NCI-H2196 (cell line): ENCODE measurements around the gene ABL1.
"Not testable (repeated sequence)": the region's sequence is repeated elsewhere in the genome, so short reads cannot be mapped to it uniquely, and the experiment has no call there.

Experiments
- DNase-seq: peaks from one replicate; lab custom pipeline; 2025; ENCODE audit not compliant: unreplicated experiment; lab: John Stamatoyannopoulos, UW

The ABL1 gene

DNA sequence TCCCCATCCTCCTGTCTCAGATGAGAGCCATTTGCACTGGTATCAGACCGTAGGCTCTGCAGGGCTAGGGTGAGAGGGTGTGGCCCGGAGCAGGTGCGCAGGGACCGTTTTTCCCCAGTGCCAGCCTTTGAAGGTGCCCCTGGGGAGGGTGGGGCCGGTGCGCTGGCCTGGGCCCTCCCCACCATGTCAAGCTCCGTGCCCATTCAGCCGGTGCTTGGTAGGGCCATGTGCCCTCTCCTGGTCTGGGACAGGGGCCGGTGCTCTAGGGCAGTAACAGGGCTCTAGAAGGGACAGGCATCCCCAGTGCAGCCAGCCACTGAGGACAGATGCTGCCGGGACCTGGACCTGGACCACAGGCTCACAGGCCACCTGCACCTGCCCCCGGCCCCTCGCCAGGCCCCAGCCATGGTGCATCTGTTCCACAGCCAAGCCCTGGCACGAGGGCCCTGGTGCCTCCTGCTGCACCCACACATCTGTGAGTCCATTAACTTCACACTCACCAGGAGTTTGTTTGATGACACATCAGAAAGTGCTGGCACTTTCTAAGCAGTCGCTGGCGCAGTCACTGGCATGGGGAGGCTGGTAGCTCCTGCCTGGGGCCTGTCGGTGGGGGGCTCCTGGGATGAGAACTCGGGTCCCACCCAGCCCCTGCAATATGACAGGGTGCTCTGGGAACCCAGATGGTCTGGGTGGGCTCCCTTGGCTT is 66.6 kb downstream of the ABL1 start:
- no peak for DNase-seq

DNA sequence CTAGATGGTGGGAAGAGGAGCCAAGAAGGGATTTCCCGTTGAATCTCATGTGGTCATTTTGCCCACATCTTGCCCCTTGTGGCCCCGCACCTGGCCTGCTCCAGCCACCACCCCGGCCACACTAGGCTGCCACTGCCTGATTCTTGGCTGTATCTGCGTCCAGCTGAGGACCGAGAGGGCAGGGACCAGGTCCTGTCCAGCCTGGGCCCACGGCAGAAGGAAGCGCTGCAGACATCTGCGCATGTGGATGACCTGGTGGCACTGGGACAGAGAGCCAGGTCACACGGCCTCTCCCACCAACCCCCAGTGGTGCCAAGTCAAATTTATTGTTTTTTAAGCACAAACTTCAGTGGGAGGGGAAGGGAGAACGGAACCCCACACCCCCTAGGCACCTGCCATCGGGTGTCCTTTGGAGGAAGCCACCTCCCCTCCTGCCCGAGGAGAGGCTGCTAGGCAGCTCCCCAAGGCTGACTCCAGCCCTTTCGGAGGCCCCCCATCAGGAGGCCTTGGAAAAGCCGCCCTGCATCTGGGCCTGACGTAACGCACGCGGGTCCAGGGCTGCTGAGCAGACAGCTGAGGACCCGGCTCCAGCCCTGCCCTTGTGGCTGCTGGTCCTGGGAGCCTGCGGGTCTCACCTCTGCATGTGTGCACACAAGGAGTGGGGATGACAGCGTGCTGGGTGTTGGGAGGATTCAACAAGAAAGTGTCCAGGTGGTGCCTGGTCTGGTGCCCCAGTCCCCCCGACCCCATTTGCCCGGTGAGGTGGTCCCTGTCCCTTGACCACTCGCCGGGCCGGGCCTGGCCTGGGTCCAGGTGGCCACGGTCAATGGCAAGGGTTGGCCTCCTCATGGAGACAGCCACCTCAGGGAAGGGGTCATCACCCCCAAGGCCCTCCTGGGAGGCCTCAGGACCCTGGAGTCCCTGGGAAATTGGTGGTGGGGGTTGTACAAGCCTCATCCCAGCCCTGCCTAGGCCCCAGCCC is 67.4 kb downstream of the ABL1 start:
- DNase-seq: no peak

DNA sequence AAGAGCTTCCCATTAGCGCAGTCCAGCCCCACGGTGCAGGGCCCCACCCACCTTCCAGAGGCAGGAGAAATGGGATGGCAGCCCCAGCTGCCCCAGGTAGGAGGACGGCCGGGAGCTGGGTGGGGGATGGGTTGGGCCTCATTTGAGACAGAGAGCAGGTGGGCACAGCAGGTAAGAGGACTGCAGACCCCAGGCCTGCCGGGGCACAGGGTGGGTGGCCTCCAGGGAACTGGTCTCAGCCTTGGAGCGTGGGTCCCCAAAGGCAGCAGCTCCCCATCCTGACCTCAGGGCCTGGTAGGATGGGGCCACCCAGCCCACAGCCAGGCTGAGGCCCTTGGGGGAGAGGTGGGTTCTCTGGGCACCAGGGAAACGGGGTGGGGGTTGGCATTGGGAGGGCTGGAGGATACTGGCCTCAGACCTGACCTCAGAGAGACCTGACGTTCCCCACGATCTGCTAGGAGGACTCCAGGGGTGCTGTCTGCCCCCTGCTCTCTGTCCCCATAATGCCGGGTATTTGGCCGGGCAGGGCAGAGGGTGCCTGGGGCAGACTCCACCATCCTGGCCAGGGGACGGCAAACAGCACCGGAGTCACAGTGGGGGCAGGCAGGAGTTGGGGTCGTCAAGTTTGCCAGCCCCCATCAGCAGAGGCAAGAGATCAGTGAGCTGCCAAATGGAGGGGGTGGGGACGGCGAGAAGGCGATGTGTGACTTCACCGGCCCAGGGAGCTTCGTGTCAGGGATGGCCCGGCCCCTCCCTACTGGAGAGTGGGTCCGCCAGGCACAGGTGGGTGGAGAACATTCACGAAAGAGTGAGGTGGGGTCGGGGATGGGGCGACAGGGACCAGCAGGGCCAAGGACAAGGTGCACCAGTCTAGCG is 68.4 kb downstream of the ABL1 start:
- DNase-seq: no peak

DNA sequence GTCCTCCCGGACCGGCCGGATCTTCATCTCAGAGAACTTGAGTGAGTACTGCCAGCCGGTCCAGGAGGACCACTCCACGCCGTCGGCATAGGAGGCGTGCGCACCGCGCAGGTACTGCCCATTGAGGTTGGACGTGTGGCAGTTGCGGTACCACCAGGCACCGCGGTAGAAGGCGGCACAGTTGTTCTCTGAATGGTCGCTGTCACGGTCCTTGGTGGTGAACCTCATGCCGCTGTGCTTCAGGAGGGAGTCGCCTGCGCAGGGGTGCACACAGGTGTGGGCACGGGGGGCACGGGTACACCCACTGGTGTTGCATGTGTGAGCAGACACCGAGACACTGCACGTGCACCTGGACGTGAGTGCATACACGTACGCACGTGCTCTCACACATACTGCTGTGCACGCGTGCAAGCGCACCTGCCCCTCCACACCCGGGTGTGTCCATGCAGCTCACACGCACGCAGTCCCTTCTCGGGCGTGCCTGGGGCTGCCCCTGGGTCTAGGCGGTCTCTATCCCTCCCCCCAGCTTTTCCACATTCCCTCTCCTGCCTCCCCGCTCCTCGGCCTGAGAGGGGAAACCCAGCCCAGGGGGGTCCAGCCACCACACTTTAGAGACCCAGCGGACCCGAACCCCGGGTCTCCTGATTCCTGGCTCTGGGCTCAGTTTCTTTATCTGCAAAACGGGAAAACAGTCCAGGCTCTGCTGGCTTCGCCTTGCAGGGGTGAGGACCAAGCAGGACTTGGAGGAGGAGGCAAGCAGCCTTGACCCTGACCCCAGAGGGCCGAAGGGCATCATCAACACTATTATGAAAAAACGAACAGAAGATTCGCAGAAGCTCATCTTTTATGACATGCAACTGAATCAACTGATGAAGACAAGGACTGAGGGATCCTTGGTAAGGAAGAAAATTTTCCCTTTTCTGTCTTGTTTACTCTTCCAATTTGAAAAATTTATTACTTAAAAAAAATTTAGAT is 69.3 kb downstream of the ABL1 start:
- DNase-seq: no peak

DNA sequence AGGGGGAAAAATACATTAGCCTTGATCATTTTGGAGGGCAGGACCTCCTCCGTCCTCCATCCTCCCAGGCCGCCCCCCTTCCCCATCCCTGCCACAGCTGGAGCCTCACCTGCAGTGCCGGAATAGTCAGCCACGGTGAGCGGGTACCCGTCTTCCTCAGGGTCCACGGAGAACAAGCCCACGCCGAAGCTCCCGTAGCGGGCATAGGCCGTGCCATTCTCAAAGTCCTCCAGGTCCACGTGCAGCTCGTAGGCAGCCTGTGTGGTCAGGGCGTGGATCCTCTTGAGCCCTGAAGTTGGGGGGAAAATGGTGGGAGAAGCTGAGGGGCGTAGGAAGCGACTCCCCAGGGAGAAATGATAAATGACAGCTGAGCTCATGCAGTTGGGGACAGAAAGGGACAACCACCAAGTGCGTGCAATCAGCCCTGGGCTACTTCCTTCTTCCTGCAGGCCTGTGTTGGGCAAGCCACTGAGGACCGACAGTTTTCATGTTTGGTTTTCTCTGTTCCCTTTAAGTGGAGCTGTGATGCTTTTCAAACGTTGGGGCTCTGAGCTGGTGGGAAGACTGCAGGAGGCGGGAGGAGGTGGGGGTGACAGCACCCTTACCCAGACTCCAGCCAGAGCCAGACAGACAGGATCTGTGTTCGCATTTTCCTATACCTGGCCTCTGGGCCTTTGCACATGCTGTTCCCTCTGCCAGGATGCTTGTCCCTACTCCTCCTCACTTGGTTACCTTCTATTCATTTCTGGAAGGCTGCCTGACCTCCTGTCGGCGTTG is 70.3 kb downstream of the ABL1 start:
- no peak for DNase-seq

DNA sequence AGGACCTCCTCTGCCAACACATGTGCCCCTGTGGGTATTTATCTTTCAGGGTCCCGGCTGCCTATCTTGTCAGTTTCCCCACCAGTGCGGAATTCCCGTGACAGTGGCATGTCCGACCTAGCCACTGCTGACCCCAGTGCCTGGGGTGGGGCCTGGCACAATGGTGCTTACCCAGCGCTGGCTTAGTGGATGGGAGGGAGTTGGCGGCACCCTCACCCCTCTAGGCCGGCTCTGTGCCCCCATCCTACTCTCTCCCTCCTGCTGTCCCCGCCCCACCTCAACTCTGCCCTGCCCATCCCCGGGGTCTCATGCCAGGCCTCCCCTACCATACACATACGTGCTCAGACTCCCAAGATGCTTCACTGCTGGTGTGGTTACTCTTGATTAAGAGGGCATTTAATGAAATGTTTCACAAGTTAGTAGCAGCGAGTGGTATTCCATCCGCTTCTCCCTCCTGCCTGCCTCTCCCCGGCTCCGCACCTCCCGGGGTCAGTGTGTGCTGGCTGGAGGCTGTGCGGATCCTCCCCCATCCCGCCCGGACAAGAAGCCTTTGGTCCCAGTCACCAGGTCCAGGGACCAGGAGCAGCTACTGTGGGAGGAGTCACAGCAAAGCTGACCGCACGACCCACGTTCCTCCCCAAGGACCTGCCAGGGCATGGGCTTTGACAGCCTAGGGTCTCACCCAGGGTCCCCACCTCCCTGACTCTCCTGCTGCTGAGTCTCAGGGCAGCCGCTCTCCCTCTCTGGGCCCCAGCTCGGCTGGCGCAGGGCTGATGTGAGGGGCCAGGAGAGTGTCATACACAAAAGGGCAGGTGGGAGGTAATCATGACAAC is 71.1 kb downstream of the ABL1 start:
- DNase-seq: no peak

DNA sequence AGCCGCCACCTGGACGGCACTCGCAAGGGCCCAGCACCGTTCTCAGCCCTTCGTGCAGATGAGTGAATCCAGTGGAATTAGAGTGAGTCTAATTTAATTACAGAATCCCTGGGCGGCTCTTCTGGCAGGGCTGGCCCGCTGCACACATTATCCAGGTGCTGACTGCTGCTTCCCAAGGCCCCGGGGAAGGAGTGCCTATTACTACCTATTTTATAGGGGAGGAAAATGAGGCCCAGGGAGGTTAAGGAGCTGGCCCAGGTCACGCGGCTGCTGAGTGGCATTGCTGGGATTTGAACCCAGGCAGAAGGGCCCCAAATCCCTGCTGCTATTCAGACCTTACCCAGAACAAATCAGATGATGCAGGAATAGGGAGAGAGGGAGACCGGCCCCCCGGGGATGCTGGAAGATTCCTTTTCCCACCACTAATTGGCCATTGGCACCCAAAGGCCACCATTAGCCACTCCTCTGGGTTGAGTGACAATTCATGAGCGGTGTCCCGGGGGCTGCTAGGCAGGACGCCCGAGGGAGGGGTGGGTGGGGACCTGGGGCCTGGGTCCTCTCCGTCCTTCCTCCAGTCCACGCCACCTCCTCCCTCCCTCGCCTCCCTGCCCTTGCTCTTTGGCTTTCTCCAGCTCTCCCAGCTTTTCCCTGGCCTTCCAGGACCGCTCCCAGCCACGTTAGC is 71.8 kb downstream of the ABL1 start:
- no peak for DNase-seq

DNA sequence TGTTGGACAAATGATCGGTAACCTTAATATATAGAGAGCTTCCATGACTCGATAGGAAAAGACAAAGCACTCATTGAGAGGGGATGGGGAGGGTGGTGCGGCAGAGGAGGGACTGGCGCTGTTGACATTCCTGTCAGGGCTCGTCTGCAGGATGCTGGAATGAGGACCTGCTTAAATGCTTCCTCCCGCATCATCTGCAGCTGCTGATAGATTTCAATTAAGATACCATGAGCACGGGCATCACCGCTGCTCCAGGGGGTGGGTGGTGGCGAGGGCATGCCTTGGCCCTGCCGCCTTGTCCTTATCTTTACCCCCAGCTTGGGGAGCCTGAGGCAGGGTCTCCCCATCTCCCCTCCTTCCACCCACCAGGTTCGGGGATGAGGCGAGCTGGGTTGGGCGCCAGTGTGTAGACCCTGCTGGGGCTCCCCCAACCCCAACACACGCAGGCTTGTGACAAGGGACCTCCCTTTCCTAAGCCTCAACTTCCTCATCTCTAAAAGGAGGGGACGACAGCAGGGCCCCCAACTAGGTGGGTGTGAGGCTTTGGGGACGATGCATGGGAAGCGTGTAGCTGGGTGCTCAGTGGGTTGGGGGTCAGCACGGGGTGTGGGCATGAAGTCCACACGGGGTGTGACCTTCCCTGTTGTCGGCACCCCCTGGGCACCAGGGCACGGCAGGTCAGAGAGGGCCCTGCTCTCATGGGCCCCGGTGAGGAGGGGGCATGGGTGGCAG is 73.3 kb downstream of the ABL1 start:
- DNase-seq: no peak

DNA sequence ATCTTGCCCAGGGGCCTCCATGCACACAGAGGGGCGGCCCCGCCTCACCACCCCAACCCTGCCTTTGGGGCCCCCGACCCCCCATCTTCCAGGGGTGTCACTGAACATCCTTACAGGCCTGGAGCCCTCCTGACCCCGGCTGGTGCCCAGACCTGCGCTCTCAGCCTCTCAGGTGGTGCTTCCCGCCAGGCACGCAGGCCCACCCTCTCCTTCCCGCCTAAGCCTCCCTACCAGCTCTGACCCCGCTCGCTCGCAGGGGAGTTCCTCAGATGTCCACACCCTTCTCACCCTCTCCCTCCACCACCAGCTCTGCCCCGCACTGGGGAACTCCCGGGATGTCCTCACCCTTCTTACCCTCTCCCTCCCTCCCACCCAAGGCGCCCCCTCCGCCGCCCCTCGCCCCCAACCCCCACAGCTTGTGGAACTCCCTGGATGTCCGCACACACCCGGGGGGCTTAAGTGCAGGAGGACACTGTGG is 73.9 kb downstream of the ABL1 start:
- no peak for DNase-seq

DNA sequence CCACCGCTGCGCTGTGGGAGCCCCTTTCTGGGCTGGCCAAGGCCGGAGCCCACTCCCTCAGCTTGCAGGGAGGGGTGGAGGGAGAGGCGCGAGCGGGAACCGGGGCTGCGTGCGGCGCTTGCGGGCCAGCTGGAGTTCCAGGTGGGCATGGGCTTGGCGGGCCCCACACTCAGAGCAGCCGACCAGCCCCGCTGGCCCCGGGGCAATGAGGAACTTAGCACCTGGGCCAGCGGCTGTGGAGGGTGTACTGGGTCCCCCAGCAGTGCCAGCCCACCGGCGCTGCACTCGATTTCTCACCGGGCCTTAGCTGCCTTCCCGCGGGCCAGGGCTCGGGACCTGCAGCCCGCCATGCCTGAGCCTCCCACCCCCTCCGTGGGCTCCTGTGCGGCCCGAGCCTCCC is 75.0 kb downstream of the ABL1 start:
- not testable (repeated sequence) for DNase-seq

DNA sequence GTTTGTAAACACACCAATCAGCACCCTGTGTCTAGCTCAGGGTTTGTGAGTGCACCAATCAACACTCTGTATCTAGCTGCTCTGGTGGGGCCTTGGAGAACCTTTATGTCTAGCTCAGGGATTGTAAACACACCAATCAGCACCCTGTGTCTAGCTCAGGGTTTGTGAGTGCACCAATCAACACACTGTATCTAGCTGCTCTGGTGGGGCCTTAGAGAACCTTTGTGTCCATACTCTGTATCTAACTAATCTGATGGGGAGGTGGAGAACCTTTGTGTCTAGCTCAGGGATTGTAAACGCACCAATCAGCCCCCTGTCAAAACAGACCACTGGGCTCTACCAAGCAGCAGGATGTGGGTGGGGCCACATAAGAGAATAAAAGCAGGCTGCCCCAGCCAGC is 75.6 kb downstream of the ABL1 start:
- not testable (repeated sequence) for DNase-seq

DNA sequence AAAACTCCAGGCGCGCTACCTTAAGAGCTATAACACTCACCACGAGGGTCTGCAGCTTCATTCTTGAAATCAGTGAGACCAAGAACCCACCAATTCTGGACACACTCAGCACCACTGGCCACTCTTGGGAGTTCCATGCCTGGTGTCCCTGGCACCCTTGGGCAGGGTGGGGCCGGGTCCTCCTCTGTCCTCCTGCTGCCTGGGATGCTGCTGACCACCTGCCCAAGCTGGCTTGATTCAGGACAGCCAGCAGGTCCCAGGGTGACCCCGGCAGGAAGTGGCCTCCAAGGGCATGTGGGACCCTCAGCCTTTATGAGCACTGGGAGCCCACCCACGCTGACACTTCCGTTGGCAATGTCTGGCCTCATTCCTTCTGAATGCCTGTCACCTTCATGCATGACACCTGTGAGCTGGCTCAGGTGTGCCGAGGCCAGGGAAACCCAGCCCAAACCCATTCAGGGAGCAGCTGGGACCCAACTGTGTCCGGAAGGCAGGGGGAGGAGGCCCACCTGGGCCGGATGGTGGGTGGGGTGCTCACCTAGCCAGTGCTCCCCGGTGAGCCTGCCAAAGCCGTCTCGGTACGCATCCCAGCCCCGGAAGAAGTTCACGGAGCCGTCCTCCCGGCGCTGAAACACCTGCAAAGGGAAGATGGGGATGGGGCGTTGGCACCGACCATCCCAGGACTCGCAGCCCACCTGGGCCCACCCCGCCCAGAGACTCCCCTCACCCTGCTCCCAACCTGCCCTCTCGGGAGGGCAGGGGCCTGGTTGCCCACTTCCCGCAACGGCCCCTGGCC is 76.4 kb downstream of the ABL1 start:
- DNase-seq: no peak

DNA sequence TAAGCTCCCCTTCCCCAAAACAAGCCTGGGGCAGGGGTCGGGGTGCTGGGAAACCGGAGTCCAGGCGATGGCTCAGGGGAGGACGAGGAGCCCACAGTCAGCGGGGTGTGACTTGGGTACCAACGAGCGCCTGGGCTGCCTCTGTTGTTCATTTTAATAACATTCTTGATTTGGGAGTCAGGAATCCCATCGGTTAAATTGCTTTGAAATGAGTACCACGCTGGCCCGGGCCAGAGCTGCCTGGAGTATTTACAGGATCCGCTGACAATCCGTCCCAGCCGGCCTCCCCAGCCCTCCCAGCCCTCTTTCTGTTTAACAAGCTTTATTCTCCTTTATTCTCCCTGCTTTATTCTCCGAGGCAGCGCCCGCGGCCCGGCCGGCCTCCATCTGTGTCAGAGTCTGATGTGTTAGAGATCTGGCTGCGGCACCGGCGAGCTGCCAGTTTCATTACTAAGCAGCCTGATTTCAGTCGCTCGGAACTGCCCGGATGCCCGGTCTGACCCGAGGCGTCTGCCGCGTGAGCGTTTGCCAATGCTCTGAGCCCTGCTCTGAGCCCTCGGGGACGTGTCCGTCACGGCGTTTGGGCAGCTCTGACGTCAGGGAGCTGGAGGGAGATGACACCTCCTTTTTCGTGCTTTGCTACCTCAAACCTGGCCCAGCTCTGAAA is 78.0 kb downstream of the ABL1 start:
- DNase-seq: no peak

DNA sequence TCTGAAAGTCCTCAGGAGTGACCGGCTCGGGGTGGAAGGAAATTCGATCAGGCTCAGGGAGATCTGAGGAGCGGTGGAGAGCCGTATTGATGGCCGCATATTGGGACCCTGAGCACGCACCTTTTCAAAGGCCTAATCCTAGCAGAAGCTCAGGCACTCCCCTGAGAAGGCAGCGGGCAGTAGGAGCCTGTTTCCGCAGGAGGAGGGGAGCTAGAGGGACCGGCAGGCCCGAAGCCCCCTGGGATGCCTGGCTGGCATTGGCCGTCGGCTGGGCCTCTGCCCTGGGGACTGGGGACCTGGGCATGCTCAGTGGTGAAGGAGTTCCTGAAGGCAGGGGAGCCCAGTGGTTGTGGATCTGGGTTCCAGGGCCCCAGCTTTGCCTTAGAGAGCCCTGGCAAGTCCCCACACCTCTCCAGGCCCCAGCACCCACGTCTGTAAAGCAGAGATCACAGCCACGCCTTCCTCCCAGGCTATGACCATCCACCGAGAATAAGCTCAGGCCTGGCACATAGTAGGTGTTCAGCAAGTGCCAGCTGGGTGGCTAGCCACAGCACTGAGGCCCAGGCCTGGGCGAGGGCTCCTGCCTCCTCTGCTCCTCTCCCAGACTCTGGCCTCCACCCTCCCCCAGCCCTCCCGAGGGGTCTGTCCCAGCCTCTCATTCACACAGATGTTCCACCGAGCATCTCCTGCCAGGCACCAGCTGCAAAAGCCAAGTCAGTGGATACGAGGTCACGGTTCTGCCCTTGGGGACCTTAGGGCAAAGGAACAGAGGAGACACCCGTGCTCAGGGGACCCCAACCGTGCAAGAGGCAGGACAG is 78.8 kb downstream of the ABL1 start:
- DNase-seq: no peak
